Muscle layer of colon (tissue), 2 donors: ENCODE measurements around the gene FRMD3.

Experiments
- H3K27ac ChIP-seq: one replicate; pipeline ENCODE4 v1.7.0; 2013; ENCODE audit warnings: low read depth, mild to moderate bottlenecking, low read length, moderate library complexity
- H3K27me3 ChIP-seq, 2 donors: one replicate each; pipeline ENCODE4 v1.7.0; 2013; ENCODE audit warnings: low read length in 2 of 2, mild to moderate bottlenecking in 2 of 2; ENCODE audit not compliant: insufficient read depth in 2 of 2, control insufficient read depth in 1 of 2
- H3K36me3 ChIP-seq: one replicate; pipeline ENCODE4 v1.7.0; 2013; ENCODE audit warnings: mild to moderate bottlenecking, low read length; ENCODE audit not compliant: insufficient read depth
- H3K4me1 ChIP-seq: one replicate; pipeline ENCODE4 v1.7.0; 2013; ENCODE audit warnings: mild to moderate bottlenecking, low read length; ENCODE audit not compliant: insufficient read depth
- H3K4me3 ChIP-seq, 2 donors: one replicate each; pipeline ENCODE4 v1.7.0; 2013; ENCODE audit warnings: low read length in 2 of 2, low read depth in 1 of 2, mild to moderate bottlenecking in 1 of 2, moderate library complexity in 1 of 2
- H3K9ac ChIP-seq: one replicate; pipeline ENCODE4 v1.7.0; 2013; ENCODE audit warnings: low read length
- H3K9me3 ChIP-seq: one replicate; pipeline ENCODE4 v1.7.0; 2013; ENCODE audit warnings: mild to moderate bottlenecking, low read length
- donor health status: abdominal sarcoma.
- donor health status: Adenocarcinoma of cecum.

The FRMD3 gene

DNA sequence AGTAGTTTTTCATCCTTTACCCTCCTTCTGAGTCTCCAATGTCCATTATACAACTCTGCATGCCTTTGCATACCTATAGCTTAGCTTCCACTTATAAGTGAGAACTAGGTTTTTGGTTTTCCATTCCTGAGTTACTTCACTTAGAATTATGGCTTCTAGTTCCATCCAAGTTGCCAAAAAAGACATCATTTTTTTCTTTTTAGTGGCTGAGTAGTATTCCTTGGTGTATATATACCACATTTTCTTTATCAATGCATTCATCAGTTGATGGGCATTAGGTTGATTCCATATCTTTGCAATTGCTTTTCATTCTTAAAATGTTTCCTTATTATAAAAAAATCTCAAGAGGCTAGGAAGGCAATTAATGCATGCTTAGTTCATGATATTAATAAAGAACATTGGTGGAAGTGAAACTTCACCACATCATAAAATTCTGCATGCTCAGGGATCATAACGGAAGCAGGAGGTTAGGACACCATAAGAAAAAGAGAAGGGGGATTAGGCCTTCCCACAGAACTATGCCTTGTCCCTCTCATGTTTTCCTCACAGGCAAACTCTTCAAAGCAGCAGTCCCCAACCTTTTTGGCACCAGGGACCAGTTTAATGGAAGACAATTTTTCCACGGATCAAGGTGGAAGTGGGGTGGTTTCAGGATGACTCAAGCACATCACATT lies 105.2 kb downstream of the FRMD3 start:
- H3K27me3 ChIP-seq, result no peaks in the 10 kb centered on the region
- no peak overlapping the region for H3K27ac ChIP-seq
- no peaks in the 10 kb centered on the region for H3K9me3 ChIP-seq
- H3K36me3 ChIP-seq, result no peaks in the 10 kb centered on the region
- H3K4me3 ChIP-seq, result no peak overlapping the region
- H3K9ac ChIP-seq, result no peak overlapping the region
- peaks cover 18% of the 10 kb centered on the region for H3K4me1 ChIP-seq

- Histone ChIP-seq H3K9me3 (no peaks in the 10 kb centered on the region), H3K4me3 (no peak overlapping the region), H3K27ac (no peak overlapping the region), H3K27me3 (no peaks in the 10 kb centered on the region), H3K36me3 (no peaks in the 10 kb centered on the region), H3K9ac (no peak overlapping the region), H3K4me1 (peaks cover 18% of the 10 kb centered on the region)
Measured at GRCh38 chr9:83432104-83432627, 106.0 kb downstream of the FRMD3 start.

GRCh38 chr9:83431101-83432060 lies 106.8 kb downstream of the FRMD3 start:
- Histone ChIP-seq H3K9me3 (no peaks in the 10 kb centered on the region), H3K36me3 (no peaks in the 10 kb centered on the region), H3K4me1 (peaks cover 25% of the 10 kb centered on the region), H3K9ac (no peak overlapping the region), H3K27ac (no peak overlapping the region), H3K4me3 (no peak overlapping the region), H3K27me3 (no peaks in the 10 kb centered on the region)

- Histone ChIP-seq H3K4me1 (peaks cover 27% of the 10 kb centered on the region), H3K4me3 (no peak overlapping the region), H3K27ac (no peak overlapping the region), H3K36me3 (no peaks in the 10 kb centered on the region), H3K9me3 (no peaks in the 10 kb centered on the region), H3K27me3 (no peaks in the 10 kb centered on the region), H3K9ac (no peak overlapping the region)
Measured at GRCh38 chr9:83430681-83431080, 107.5 kb downstream of the FRMD3 start.

DNA sequence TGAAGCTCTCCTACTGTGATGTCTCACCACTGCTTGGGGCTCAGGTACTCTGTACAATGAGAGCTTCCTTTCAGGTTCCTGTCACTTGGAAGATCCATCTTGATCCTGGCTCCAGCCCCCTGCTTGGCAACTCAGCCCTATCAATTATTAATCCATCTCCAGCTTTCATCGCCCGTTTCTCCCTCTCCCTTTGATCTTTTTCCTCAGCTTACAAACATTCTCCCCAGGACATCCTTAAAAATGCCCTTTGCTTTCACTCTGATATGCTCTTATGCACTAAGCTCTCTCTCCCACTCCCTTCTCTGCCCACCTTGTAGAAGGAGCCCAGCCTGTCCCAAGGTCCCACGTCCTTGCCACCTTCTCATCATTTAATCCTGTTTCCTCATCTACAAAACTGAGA lies 109.0 kb downstream of the FRMD3 start:
- Histone ChIP-seq H3K9me3 (no peaks in the 10 kb centered on the region), H3K4me3 (no peak overlapping the region), H3K27me3 (no peaks in the 10 kb centered on the region), H3K27ac (no peak overlapping the region), H3K36me3 (no peaks in the 10 kb centered on the region), H3K9ac (no peak overlapping the region), H3K4me1 (peaks cover 27% of the 10 kb centered on the region)

DNA sequence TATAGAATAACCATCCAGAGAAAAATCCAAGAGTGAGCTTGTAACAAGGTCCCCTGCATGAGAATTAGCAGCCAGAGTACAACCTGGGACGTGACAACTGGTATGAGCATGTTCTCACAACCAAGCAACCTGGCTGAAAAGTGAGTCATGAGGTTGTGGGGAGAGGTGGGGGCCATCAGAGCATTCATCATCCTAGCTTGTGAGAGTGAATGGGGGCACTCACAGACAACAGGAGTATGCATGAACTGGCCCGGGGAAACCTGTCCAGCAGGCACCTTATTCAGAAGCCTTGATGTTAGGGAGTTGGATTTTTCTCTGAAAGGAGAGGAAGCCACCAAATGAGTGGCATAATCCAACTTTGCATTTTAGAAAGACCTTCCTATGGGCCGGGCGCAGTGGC lies 113.0 kb downstream of the FRMD3 start:
- Histone ChIP-seq H3K27me3 (no peaks in the 10 kb centered on the region), H3K36me3 (no peaks in the 10 kb centered on the region), H3K9ac (no peak overlapping the region), H3K4me1 (peaks cover 9% of the 10 kb centered on the region), H3K4me3 (no peak overlapping the region), H3K27ac (no peak overlapping the region), H3K9me3 (no peaks in the 10 kb centered on the region)

DNA sequence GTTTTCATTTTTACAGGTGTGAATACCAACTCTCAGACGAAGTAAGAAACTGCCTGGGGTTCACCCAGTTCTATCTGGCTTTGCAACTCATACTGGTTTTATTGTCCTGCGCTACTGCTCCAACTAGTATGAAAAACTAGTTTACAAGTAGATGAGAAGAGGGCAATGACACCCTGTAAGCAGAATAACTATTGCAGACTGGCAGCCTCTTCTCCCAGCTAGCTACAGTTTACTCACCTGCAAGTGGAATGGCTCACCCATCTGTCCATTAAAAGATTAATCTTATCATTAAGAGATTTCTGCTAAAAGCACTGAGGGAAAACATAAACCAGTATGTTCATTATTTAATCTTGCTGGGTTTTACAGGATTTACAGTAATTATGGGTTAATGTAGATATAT lies 113.4 kb downstream of the FRMD3 start:
- no peak overlapping the region for H3K27ac ChIP-seq
- H3K27me3 ChIP-seq, result no peaks in the 10 kb centered on the region
- H3K9me3 ChIP-seq, result no peaks in the 10 kb centered on the region
- H3K4me3 ChIP-seq, result no peak overlapping the region
- H3K9ac ChIP-seq, result no peak overlapping the region
- H3K36me3 ChIP-seq, result no peaks in the 10 kb centered on the region
- peaks cover 9% of the 10 kb centered on the region for H3K4me1 ChIP-seq

DNA sequence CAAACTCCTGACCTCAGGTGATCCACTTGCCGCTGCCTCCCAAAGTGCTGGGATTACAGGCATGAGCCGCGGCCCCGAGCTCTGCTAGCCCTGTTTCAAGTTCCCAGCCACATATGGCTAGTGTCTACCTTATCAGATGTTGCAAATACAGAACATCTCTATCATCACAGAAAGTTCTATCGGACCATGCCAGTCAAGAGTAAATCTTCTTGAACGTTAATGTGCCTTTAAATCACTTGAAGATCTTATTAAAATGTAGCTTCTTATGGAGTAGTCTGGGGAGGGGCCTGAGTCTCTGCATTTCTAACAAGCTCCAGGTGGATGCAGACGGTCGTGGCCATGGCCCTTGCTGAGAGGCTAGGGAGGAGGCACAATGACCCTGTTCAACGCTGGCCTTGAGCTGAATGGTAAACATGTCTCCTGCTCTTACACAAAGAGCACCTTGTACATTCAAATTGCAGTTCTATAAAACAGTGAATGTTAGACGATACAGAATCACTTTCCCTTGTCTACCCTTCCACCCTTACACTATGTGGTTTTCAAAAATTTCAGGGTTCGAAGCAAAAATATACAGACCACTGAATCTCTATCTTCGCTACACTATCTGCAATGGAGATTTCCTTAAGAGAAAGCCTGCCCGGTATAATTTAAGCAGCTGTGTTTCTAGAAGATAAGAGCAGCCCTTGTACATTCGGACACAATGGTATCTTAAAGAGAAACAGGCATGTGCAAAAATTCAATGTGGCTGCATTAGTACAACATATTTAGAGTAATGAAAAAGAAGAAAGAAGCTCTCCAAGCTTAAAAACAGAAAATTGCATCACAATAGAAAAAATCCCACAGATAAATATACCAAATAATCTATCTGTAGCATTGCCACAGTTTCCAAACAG lies 114.1 kb downstream of the FRMD3 start:
- Histone ChIP-seq H3K27ac (no peak overlapping the region), H3K9me3 (no peaks in the 10 kb centered on the region), H3K9ac (no peak overlapping the region), H3K4me1 (peaks cover 9% of the 10 kb centered on the region), H3K36me3 (no peaks in the 10 kb centered on the region), H3K4me3 (no peak overlapping the region), H3K27me3 (no peaks in the 10 kb centered on the region)

DNA sequence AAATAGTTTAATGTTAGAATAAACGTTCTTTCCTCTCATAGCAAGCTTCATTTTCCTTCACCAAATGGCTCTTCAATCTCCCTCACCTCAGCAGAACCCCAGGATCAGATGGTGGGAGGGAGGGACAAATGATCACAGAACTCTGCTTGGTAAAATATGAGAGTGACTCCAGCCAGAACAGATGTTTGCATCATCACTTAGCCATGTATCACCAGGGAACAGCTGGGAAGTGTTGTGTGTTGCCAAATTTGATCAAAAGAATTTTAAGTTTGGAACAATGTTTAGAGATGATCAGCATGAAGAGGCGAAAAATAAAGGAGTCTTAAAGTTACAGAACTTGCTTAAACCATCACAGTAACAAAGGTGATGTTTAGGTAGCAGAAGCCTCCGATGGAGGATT lies 115.7 kb downstream of the FRMD3 start:
- no peak overlapping the region for H3K4me3 ChIP-seq
- H3K4me1 ChIP-seq, result peaks cover 9% of the 10 kb centered on the region
- H3K9ac ChIP-seq, result no peak overlapping the region
- H3K27ac ChIP-seq, result no peak overlapping the region
- H3K27me3 ChIP-seq, result no peaks in the 10 kb centered on the region
- H3K36me3 ChIP-seq, result no peaks in the 10 kb centered on the region
- no peaks in the 10 kb centered on the region for H3K9me3 ChIP-seq

- Histone ChIP-seq H3K4me3 (no peak overlapping the region), H3K4me1 (no peaks in the 10 kb centered on the region), H3K9me3 (no peaks in the 10 kb centered on the region), H3K36me3 (no peaks in the 10 kb centered on the region), H3K27me3 (no peaks in the 10 kb centered on the region), H3K9ac (no peak overlapping the region), H3K27ac (no peak overlapping the region)
Measured at GRCh38 chr9:83420486-83420885, 117.7 kb downstream of the FRMD3 start.

DNA sequence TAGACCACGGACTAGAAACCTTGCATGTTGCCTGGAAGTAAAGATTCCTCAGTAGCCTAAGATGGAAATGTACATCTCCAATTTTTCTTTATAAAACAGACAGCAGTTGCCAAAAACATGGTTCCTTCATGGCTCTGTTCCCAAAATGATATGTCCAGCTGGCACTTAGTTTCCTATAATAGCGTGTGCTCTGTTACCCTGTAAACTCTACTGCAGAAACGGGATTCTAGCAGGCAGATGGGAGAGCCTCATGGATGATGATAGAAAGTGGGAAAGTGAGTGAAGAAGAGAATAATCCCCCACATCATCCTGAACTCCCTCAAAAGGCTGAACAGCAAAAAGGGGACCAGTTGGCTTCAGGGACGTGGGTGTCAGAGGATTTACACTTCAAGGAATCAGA lies 118.2 kb downstream of the FRMD3 start:
- no peak overlapping the region for H3K4me3 ChIP-seq
- H3K4me1 ChIP-seq, result no peaks in the 10 kb centered on the region
- no peaks in the 10 kb centered on the region for H3K27me3 ChIP-seq
- H3K9ac ChIP-seq, result no peak overlapping the region
- H3K27ac ChIP-seq, result no peak overlapping the region
- no peaks in the 10 kb centered on the region for H3K9me3 ChIP-seq
- no peaks in the 10 kb centered on the region for H3K36me3 ChIP-seq
